ENCODE data around the gene TRPM4.

Gene TRPM4

GRCh38 chr19:49231804-49232203, 74.2 kb downstream of the TRPM4 start:
- DNase-seq (ENCODE audit: low spot score), result no peak

DNA sequence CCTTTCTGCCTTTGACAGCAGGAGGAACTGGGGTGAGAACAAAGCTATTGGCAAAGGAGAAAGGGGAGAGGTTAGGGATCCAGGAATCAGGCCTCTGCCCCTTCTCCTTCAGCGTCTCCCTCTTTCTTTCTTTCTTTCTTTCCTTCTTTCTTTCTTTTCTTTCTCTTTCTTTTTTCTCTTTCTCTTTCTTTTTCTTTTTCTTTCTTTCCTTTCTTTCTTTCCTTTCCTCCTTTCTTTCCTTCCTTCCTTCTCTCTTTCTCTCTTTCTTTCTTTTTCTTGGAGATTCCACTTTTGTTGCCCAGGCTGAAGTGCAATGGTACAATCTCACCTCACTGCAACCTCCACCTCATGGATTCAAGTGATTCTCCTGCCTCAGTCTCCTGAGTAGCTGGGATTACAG, 75.6 kb downstream of the TRPM4 start:
- no peak for DNase-seq (ENCODE audit: low spot score)

- DNase-seq (ENCODE audit: low spot score), result no peak
Measured at GRCh38 chr19:49241769-49242168, 84.2 kb downstream of the TRPM4 start.

DNA sequence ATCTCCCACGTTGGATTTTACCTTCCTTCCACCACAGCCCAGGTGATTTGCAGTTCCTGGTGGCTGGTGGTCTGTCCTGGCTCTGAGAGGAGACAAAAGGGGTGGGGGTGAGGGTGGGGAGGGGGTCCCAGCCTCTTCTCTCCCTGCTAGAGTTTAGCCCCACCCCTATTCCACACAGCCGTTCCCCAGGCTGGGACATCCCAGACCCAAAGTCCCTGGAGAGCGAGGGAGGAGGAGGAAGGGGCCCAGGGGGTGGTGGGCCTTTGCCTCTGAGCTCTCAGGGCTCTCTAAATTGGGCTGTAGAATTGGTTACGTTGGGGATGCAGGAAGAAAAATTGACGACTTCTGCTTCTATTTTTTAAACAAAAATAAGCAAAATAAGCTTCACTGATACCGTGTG, 85.5 kb downstream of the TRPM4 start:
- no peak for DNase-seq (ENCODE audit: low spot score)

DNA sequence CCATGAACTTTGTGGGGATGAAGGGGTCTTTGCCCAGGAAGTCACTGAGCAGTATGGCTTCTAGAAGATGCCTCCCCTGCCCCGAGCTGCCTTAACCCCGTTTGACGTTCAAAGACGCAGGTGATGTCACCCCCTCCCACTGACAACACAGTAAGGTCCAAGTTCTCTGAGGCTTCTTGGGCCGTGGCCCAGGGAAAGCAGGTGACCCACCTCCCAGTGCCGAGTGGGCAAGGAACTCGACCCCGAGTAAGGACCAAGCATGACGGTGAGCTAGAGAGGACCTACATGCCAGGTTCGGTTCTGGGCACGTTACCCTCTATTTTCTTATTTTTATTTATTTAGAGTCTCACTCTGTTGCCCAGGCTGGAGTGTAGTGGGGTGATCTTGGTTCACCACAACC, 86.1 kb downstream of the TRPM4 start:
- DNase-seq (ENCODE audit: low spot score), result no peak

DNA sequence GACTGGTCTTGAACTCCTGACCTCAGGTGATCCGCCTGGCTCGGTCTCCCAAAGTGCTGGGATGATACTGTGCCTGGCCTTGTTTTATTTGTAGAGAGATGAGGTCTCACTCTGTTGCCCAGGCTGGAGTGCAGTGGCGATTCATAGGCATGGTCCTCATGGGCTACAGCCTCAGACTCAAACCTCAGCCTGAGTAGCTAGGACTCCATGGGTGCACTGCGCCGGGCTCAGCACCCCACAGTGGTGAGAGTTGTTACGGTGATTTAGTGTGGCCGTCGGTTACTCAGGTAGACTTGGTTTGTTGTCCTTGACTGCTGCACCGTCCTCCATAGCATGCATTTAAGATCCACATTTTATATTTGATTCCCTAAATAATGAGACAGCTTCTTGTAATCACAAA, 86.7 kb downstream of the TRPM4 start:
- DNase-seq (ENCODE audit: low spot score), result no peak

- no peak for DNase-seq (ENCODE audit: low spot score)
Measured at GRCh38 chr19:49247676-49248075, 90.1 kb downstream of the TRPM4 start.

DNA sequence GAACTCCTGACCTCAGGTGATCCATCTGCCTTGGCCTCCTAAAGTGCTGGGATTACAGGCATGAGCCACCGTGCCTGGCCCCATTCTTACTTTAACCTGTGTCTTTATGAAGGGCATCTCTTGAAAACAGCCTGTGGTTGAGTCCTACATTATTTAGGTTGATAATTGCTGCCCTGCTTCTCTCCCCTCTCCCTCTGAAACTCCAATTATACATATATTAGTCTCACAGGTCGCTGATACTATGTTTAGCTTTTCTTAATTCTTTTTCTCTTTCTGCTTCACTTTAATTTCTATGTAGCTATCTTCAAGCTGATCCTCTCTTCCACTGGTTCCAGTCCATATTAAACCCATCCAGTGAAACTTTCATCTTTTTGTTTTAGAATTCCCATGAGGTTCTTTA, 92.3 kb downstream of the TRPM4 start:
- DNase-seq (ENCODE audit: low spot score), result no peak

DNA sequence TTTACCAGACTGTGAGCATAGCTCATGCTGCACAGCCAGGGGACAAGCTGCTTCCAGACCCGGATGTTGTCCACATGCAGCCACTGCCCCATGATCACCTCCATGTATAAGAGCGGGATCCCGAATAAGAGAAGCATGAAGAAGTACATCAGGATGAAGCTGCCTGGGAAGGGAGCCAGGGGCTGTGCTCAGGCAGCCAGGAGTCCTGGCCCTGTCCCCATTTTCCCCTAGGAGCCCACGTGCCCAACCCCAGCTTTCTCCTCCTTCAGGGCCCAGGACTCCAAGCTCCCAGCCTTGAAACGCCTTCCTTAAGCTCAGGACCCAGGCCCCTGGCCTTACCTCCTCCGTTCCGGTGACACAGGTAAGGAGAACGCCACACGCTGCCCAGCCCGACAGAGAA, 98.1 kb downstream of the TRPM4 start:
- DNase-seq (ENCODE audit: low spot score), result no peak

DNA sequence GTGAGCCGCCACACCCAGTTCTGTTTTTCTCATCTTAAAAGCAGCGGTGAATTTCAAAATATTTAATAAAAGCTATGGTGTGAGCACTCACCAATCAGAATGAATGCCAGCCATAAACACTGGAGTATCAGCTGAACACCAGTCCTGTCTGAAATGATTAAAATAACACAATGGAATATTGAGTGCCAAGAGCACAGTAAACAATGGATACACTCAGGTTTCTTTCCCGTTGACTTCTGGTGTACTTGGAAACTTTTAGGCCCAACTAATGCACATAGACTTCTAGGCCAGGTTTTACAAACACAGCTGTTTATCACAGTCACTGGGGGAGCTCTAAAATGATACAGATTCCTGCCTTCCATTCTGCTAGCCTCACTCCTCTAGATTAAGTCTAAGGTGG, 99.1 kb downstream of the TRPM4 start:
- no peak for DNase-seq (ENCODE audit: low spot score)
